CD4-positive, CD25-positive, alpha-beta regulatory T cell (primary cell): ENCODE results near the gene NCOA5. TPM values are rescaled to one million over a fixed set of nuclear protein-coding genes. Genes with fewer than 3 reads are reported as not detected.
A peak's percentile ranks its signal among the peaks of the same experiment; 100 is the strongest.

Experiments used
- ATAC-seq, 2 donors: fragments of 150-1000 bp; cut with Tn5 transposase; one replicate each; pipeline ENCODE4 v1.10.0; 2021; ENCODE audit warnings: low read depth in 2 of 2, moderate number of reproducible peaks in 2 of 2, moderate library complexity in 1 of 2
- DNase-seq, 3 donors: peaks; one replicate each; pipeline versions ENCODE4 v3.0.0 to v3.0.0-alpha.2; 2012 to 2022; ENCODE audit warnings: mixed read lengths in 1 of 3
- H3K27ac ChIP-seq: one replicate; pipeline ENCODE4 v1.7.0; 2013; ENCODE audit warnings: mild to moderate bottlenecking, low read length; ENCODE audit not compliant: insufficient read depth, poor library complexity, severe bottlenecking
- H3K27me3 ChIP-seq: one replicate; pipeline ENCODE4 v1.7.0; 2013; ENCODE audit warnings: low read length; ENCODE audit not compliant: control insufficient read depth, insufficient read depth
- H3K36me3 ChIP-seq: one replicate; pipeline ENCODE4 v1.7.0; 2013; ENCODE audit warnings: mild to moderate bottlenecking, low read length, moderate library complexity; ENCODE audit not compliant: control insufficient read depth, insufficient read depth
- H3K4me1 ChIP-seq: 2 replicates; pipeline ENCODE4 v1.7.0; 2013; ENCODE audit warnings: mild to moderate bottlenecking, low read length; ENCODE audit not compliant: insufficient read depth, control insufficient read depth, poor library complexity, severe bottlenecking
- H3K4me3 ChIP-seq: one replicate; pipeline ENCODE4 v1.7.0; 2013; ENCODE audit warnings: low read depth, mild to moderate bottlenecking, low read length, moderate library complexity
- H3K9me3 ChIP-seq, 2 experiments: 1 replicate in 1 of 2; 2 replicates in 1 of 2; pipeline ENCODE4 v1.7.0; 2013; ENCODE audit warnings: low read length in 2 of 2, mild to moderate bottlenecking in 1 of 2, moderate library complexity in 1 of 2; ENCODE audit not compliant: control insufficient read depth in 2 of 2
- H3K27ac Mint-ChIP-seq, 3 donors: one replicate each; pipeline ENCODE4 v1.8.0; 2020 to 2022; ENCODE audit warnings: mild to moderate bottlenecking in 3 of 3, mixed read lengths in 3 of 3, moderate library complexity in 2 of 3
- H3K27me3 Mint-ChIP-seq: one replicate; pipeline ENCODE4 v1.8.0; 2022; ENCODE audit warnings: mild to moderate bottlenecking, mixed read lengths
- H3K36me3 Mint-ChIP-seq: one replicate; pipeline ENCODE4 v1.8.0; 2020; ENCODE audit warnings: mixed read lengths
- H3K4me1 Mint-ChIP-seq, 4 donors: one replicate each; pipeline ENCODE4 v1.8.0; 2020 to 2022; ENCODE audit warnings: mixed read lengths in 4 of 4, mild to moderate bottlenecking in 1 of 4
- H3K4me3 Mint-ChIP-seq, 4 donors: one replicate each; pipeline ENCODE4 v1.8.0; 2020 to 2022; ENCODE audit warnings: mild to moderate bottlenecking in 4 of 4, mixed read lengths in 4 of 4, moderate library complexity in 3 of 4
- H3K9me3 Mint-ChIP-seq, 7 donors: one replicate each; pipeline ENCODE4 v1.8.0; 2020 to 2022; ENCODE audit warnings: mixed read lengths in 7 of 7, mild to moderate bottlenecking in 3 of 7, moderate library complexity in 2 of 7
- polyA plus RNA-seq, 4 donors: library from polyadenylated mRNA; unstranded; fragments of 300-500 nt; fragmentation: Illumina TruSeq; gene quantifications; one replicate each; pipeline ENCODE4 v1.2.3, GENCODE V29; 2021
- total RNA-seq: library from RNA; stranded (reverse); gene quantifications from one replicate; pipeline ENCODE4 v1.2.3, GENCODE V29; 2022

NCOA5 gene
- total RNA-seq: 20.1 TPM
- polyA plus RNA-seq: 10 to 100 TPM; 28.9 to 38.5 (median 33.0) TPM

DNA sequence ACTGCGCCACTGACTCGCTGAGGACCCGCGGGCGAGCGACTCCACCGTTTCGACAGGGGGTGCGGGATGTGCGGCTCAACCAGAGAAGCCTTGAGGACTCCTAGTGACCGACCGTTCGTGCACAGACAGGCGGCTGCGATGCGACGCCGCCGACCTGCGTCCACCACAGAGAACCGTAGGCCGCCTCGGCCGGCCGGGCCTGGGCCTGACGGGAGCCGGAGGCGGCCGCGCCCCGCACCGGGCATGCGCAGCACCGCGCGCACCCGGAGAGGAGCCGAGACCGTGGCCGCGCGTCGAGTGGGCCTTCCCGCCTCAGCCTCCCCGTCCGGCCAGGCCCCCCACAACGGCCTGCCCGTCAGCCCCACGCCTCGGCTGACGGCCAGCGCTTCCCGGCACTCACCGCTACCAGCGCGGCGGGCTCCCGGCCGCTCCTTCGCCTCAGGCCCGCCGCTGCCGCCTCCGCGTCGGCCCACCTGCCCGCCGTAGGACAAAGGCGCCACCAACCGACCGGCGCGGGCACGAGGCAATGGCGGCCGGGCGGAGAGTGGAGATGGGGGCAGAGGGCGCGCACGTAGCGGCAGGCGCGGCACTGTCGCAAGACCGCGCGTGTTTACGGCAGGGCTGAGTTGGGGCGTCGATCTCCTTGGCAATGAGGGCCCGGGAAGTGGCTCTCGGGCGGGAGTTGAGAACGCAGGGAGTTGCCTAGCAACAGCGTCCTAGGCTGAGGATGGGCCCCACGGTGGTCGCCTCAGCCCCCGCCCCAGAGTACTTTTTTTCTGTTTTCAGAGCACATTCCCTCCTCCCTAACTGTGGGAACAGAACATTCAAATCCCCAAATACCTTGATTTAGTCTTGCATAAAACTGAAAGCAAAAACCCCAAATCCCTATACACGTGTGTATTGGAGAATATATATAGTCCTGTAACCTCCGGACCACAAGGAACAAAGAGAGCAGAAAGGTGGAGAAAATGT, at the start of gene NCOA5:
Gene NCOA5, minus strand, starts transcription at position 546 of the 972 bp plus-strand sequence. CDS start 10,538 bp downstream, outside the sequence.
- H3K4me3 Mint-ChIP-seq: peak within 1 kb of the TSS; percentile 88 to 95 (median 92)
- peaks cover 30 to 54% (median 41%) of the 10 kb centered on the region in 4 donors for H3K4me1 Mint-ChIP-seq
- peak; percentile 92 for ATAC-seq

GRCh38 chr20:46139266-46139889, 49.6 kb upstream of the NCOA5 start:
- peaks cover 0 to 3% (median 0%) of the 10 kb centered on the region in 7 donors for H3K9me3 Mint-ChIP-seq
- no peak for DNase-seq
- H3K36me3 Mint-ChIP-seq: no peaks in the 10 kb centered on the region
- Histone ChIP-seq H3K9me3 (no peaks in the 10 kb centered on the region), H3K4me3 (no peak overlapping the region), H3K36me3 (no peaks in the 10 kb centered on the region), H3K27me3 (peaks cover 10% of the 10 kb centered on the region), H3K27ac (no peak overlapping the region), H3K4me1 (no peaks in the 10 kb centered on the region)
- peaks cover 0 to 1% (median 0%) of the 10 kb centered on the region in 4 donors for H3K4me1 Mint-ChIP-seq
- no peak for ATAC-seq
- peaks cover 40% of the 10 kb centered on the region for H3K27me3 Mint-ChIP-seq
- H3K4me3 Mint-ChIP-seq: no peak overlapping the region
- H3K27ac Mint-ChIP-seq: no peak overlapping the region

More for the DNA sequence above, at the start of gene NCOA5:
- Mint-ChIP-seq H3K9me3 (peaks cover 0 to 1% (median 0%) of the 10 kb centered on the region in 7 donors), H3K27ac (peak within 1 kb of the TSS; percentile 70 to 90 (median 90)), H3K36me3 (no peaks in the 10 kb centered on the region), H3K27me3 (peaks cover 4% of the 10 kb centered on the region)
- peak within 1 kb of the TSS; percentile 90 for H3K4me3 ChIP-seq
- peaks cover 44% of the 10 kb centered on the region for H3K4me1 ChIP-seq
- peak within 1 kb of the TSS; percentile 89 for H3K27ac ChIP-seq
- H3K9me3 ChIP-seq: no peaks in the 10 kb centered on the region
- DNase-seq: peak; percentile 90 to 96 (median 95)
- no peaks in the 10 kb centered on the region for H3K36me3 ChIP-seq
- H3K27me3 ChIP-seq: no peaks in the 10 kb centered on the region

DNA sequence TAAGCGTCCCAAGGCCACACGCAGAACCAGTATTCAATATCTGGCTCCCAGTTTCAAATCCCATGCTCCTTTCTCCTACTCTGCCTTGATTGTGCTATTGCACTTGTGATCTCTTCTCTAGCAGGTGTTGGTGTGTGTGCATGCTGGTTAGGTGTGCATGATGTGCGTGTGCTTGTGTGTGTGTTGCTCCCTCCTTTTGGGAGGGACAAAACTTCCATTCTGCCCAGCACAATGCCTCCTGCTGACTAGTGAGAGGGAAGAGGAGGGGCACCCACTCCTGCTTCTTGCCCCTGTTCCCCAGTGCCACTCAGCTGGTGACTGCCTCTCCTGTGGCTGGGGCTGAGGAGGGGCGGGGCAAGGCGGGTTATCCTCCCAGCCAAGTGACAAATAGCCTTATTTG, 48.1 kb upstream of the NCOA5 start:
- peaks cover 39% of the 10 kb centered on the region for H3K27me3 Mint-ChIP-seq

DNA sequence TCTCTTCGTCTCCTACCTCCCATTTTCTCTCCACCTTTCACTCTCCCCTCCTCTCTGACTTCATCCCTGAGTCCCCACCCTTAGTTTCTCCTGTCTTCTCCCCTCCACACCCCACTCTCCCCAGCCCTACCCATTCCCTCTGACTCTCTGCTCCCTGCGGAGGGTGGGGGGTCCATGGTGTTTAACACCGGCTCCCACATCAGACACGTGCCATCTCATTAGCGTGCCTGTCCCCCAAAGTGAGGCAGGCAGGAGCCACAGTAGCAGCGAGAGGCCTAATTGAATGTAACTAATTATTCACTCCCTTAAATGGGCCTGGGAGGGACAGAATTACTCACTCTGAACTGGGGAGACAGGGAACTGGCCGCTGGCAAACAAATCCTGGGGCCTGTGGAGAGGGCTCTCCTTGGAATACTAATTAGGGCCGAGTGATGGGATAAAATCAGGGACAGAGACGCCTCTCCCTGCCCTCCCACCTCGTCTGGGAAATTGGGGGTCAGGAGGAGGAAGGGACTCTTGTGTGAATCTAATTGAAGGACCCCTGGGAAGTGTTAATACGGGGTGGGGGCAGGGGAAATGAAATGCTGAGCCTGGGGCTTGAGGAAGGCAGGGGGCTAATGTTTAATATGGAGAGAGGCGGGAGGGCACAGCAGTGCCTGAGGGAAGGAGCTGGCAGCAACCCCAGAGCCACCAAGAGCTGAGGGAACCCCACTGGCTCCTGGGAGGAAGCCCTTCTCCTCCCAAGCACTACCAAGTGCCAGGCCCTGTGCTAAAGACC, 46.3 kb upstream of the NCOA5 start:
- Histone ChIP-seq H3K4me3 (no peak overlapping the region), H3K36me3 (no peaks in the 10 kb centered on the region), H3K4me1 (no peaks in the 10 kb centered on the region), H3K9me3 (no peaks in the 10 kb centered on the region), H3K27ac (no peak overlapping the region), H3K27me3 (peaks cover 7% of the 10 kb centered on the region)
- Mint-ChIP-seq H3K27ac (no peak overlapping the region), H3K36me3 (no peaks in the 10 kb centered on the region), H3K4me3 (no peak overlapping the region), H3K9me3 (peaks cover 0 to 3% (median 0%) of the 10 kb centered on the region in 7 donors), H3K27me3 (peaks cover 31% of the 10 kb centered on the region), H3K4me1 (peaks cover 0 to 6% (median 0%) of the 10 kb centered on the region in 4 donors)
- ATAC-seq (no peak), DNase-seq (no peak)

More for the DNA sequence above, 48.1 kb upstream of the NCOA5 start:
- Mint-ChIP-seq H3K4me1 (peaks cover 0 to 2% (median under 1%) of the 10 kb centered on the region in 4 donors), H3K36me3 (no peaks in the 10 kb centered on the region), H3K27ac (no peak overlapping the region), H3K4me3 (no peak overlapping the region), H3K9me3 (peaks cover 0 to 3% (median 0%) of the 10 kb centered on the region in 7 donors)
- Histone ChIP-seq H3K27me3 (peaks cover 10% of the 10 kb centered on the region), H3K27ac (no peak overlapping the region), H3K36me3 (no peaks in the 10 kb centered on the region), H3K4me3 (no peak overlapping the region), H3K4me1 (no peaks in the 10 kb centered on the region), H3K9me3 (no peaks in the 10 kb centered on the region)
- DNase-seq (no peak), ATAC-seq (no peak)

- H3K36me3 ChIP-seq: no peaks in the 10 kb centered on the region
- Mint-ChIP-seq H3K27ac (no peak overlapping the region), H3K27me3 (peaks cover 29% of the 10 kb centered on the region), H3K36me3 (no peaks in the 10 kb centered on the region), H3K9me3 (peaks cover 0 to 3% (median 0%) of the 10 kb centered on the region in 7 donors), H3K4me3 (no peak overlapping the region), H3K4me1 (peaks cover 0 to 6% (median 0%) of the 10 kb centered on the region in 4 donors)
- H3K4me3 ChIP-seq: no peak overlapping the region
- DNase-seq: no peak
- no peaks in the 10 kb centered on the region for H3K4me1 ChIP-seq
- H3K27me3 ChIP-seq: peaks cover 5% of the 10 kb centered on the region
- ATAC-seq: no peak
- no peak overlapping the region for H3K27ac ChIP-seq
- H3K9me3 ChIP-seq: no peaks in the 10 kb centered on the region
Measured at GRCh38 chr20:46134716-46135115, 45.0 kb upstream of the NCOA5 start.

DNA sequence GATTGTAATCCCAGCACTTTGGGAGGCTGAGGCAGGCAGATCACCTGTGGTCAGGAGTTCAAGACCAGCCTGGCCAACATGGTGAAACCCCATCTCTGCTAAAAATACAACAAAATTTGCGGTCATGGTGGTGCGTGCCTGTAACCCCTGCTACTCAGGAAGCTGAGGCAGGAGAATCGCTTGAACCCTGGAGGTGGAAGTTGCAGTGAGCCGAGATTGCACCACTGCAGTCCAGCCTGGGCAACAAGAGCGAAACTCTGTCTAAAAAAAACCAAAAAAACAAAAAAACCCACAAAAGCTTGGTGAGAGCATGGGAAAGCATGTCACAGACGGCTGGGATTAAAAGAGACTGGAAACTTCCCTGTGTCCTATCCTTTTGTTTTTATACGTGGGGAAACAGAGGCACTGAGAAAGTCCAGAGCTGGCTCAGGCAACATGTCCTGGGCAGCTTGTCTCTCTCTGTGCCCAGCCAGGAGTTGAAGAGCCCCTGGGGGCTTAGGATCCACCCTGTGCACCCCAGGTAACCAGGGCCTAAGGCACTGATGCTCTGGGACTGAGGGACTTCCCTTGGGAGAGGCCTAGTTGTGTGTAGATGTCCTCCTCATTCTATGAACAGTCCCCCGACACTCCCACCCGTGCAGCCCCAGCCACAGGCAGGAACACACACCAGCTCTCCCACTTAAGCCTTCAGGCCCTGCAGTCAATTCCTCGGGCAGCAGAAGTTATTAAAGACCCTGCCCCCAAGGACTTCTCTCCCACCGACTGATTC, 44.3 kb upstream of the NCOA5 start:
- Histone ChIP-seq H3K4me3 (no peak overlapping the region), H3K4me1 (no peaks in the 10 kb centered on the region), H3K9me3 (no peaks in the 10 kb centered on the region), H3K36me3 (no peaks in the 10 kb centered on the region), H3K27ac (no peak overlapping the region), H3K27me3 (peaks cover 5% of the 10 kb centered on the region)
- no peak overlapping the region for H3K27ac Mint-ChIP-seq
- DNase-seq (no peak), ATAC-seq (no peak)
- no peaks in the 10 kb centered on the region for H3K36me3 Mint-ChIP-seq
- H3K9me3 Mint-ChIP-seq: peaks cover 0 to 3% (median 0%) of the 10 kb centered on the region in 7 donors
- H3K27me3 Mint-ChIP-seq: peaks cover 28% of the 10 kb centered on the region
- H3K4me1 Mint-ChIP-seq: peaks cover 0 to 6% (median 0%) of the 10 kb centered on the region in 4 donors
- H3K4me3 Mint-ChIP-seq: no peak overlapping the region
